ENCODE measurements around the gene ASPSCR1.

DNA sequence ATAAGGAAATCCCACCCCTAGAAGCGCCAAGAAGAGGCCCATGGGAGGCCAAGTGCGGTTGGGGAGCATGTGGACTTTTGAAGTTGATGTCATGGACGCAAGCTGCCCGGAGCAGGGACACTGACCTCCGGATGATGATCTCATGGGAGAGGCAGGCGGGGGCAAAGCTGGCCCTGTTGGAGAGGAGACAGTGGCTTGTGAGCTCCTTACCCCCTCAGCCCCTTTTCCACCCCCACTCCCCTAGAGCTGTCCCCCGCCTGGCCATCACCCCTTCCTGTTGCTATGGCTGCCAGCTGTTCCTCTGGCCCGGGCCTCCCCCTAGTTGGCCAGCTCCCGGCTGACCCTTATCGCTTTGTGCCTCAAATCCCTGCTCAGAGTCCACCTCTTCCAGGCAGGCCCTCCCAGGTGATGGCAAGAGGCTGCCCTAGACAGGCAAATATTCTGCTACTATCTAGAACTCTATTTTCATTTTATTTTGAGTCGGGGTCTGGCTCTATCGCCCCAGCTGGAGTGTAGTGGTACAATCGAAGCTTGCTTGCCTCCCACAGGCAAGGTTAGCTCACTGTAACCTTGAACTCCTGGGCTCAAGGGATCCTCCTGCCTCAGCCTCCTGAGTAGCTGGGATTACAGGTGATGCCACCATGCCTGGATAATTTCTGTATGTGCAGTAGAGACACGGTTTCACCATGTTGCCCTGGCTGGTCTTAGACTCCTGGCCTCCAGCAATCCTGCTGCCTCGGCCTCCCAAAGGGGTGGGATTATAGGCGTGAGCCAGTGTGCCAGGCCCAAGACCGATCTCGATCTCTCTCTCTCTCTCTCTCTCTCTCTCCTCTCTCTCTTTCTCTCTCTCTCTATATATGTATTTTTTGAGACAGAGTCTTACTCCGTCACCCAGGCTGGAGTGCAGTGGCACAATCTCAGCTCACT, 23.0 kb upstream of the ASPSCR1 start:
- TF ChIP-seq, protein P1, sequence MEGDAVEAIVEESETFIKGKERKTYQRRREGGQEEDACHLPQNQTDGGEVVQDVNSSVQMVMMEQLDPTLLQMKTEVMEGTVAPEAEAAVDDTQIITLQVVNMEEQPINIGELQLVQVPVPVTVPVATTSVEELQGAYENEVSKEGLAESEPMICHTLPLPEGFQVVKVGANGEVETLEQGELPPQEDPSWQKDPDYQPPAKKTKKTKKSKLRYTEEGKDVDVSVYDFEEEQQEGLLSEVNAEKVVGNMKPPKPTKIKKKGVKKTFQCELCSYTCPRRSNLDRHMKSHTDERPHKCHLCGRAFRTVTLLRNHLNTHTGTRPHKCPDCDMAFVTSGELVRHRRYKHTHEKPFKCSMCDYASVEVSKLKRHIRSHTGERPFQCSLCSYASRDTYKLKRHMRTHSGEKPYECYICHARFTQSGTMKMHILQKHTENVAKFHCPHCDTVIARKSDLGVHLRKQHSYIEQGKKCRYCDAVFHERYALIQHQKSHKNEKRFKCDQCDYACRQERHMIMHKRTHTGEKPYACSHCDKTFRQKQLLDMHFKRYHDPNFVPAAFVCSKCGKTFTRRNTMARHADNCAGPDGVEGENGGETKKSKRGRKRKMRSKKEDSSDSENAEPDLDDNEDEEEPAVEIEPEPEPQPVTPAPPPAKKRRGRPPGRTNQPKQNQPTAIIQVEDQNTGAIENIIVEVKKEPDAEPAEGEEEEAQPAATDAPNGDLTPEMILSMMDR (IDR thresholded peaks at IDR 0.05) = no peak
- TF ChIP-seq POLR2A (IDR thresholded peaks at IDR 0.05) (no peak), POLR2AphosphoS5 (IDR thresholded peaks at IDR 0.05) (no peak), EP300 (IDR thresholded peaks at IDR 0.05) (no peak)

Measured in stomach (tissue), 4 donors.